ENCODE data around the gene TCF12.

- TF ChIP-seq POLR2A (IDR thresholded peaks at IDR 0.05): no peak
- TF ChIP-seq, protein P1, sequence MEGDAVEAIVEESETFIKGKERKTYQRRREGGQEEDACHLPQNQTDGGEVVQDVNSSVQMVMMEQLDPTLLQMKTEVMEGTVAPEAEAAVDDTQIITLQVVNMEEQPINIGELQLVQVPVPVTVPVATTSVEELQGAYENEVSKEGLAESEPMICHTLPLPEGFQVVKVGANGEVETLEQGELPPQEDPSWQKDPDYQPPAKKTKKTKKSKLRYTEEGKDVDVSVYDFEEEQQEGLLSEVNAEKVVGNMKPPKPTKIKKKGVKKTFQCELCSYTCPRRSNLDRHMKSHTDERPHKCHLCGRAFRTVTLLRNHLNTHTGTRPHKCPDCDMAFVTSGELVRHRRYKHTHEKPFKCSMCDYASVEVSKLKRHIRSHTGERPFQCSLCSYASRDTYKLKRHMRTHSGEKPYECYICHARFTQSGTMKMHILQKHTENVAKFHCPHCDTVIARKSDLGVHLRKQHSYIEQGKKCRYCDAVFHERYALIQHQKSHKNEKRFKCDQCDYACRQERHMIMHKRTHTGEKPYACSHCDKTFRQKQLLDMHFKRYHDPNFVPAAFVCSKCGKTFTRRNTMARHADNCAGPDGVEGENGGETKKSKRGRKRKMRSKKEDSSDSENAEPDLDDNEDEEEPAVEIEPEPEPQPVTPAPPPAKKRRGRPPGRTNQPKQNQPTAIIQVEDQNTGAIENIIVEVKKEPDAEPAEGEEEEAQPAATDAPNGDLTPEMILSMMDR (IDR thresholded peaks at IDR 0.05): no peak
These were observed 403.6 kb downstream of the TCF12 start for GRCh38 chr15:57321973-57322601.
